Measurements from ENCODE around the gene XAB2.

XAB2 gene

DNA sequence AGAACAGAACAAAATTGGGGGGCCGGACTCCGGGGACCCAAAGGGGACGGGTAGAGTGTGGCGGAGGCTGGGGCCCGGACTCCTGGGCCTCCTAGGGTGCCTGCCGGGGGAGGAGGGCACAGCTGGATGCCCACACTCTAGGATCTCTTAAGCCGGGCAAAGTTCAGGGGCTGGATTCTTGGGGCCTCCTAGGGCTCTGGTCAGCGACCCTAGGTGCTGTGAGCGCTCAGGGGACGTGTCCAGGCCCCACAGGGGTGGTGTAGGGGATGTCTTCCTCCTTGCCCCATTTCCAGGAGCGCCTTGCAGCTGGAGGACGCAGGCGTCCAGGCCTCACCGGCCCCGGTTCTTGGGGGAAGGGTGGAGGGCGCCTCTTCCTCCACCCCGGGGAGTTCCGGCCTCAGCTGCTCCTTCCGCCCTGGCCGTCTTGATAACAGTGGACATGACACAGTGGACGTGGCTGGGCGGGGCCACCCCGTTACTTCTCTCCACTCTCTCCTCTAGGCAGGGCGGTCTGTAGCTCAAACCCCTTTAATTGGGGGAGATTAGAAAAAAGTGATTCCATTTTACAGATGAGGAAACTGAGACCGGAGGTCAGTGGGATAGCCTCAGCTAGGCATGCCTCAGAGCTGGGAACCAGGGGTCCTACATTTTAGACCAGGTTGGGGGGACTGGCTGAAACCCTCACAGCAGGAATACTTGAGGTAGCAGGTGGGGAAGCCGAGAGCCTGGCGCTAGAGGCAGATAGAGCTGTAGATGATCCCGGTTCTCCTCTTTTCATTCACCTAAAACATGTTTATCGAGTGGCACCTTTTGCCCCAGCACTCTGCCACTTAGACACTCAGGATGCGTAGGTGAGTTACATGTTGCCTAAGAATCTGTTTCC is 8.3 kb upstream of the XAB2 start:
- TF ChIP-seq, protein P1, sequence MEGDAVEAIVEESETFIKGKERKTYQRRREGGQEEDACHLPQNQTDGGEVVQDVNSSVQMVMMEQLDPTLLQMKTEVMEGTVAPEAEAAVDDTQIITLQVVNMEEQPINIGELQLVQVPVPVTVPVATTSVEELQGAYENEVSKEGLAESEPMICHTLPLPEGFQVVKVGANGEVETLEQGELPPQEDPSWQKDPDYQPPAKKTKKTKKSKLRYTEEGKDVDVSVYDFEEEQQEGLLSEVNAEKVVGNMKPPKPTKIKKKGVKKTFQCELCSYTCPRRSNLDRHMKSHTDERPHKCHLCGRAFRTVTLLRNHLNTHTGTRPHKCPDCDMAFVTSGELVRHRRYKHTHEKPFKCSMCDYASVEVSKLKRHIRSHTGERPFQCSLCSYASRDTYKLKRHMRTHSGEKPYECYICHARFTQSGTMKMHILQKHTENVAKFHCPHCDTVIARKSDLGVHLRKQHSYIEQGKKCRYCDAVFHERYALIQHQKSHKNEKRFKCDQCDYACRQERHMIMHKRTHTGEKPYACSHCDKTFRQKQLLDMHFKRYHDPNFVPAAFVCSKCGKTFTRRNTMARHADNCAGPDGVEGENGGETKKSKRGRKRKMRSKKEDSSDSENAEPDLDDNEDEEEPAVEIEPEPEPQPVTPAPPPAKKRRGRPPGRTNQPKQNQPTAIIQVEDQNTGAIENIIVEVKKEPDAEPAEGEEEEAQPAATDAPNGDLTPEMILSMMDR (conservative IDR thresholded peaks at IDR 0.05; ENCODE audit: low read depth, low read length): no peak
- DNase-seq (ENCODE audit: low read depth): peak; percentile 47
- peak overlapping the region; percentile 68 for H3K4me3 ChIP-seq (ENCODE audit: low read depth, low read length)

DNA sequence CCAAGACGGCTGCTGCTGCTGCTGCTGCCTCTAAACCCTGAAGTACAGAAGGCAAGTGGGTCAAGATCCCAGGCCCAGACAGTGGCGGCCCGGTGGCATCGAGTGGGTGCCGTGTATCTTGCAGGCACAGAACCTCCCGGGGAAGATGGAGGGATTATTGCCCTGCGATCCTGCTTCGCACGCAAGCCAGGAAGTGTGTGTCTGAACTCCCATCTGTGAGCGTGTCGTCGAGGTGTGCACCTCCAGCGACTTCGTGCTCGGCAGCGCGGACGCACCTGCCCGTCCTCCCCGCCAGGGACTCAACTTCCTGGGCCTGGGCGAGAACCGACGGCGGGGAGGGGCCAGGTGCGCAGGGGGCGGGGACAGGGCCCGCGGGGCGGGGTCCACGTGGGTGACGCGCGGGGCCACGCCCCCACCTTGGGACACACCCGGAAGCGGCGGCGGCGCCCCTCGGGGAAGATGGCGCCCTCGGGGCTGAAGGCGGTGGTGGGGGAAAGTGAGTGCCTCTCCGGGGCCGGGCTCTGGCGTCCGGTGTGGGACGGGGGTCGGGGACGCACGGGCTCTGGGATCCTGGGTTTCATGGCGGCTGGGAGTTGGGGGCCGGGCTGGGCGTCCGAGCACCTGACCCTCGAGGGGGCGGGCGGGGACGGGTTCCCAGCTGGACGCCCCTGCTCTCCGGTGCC is 7.5 kb upstream of the XAB2 start, which contains the start of gene STXBP2:
TSS of gene STXBP2 (plus strand) at position 420 of the 683 bp plus-strand sequence. CDS start at position 460, 40 bp downstream.
- peak within 1 kb of the TSS; percentile 68 for H3K4me3 ChIP-seq (ENCODE audit: low read depth, low read length)
- TF ChIP-seq, protein P1 (conservative IDR thresholded peaks at IDR 0.05; ENCODE audit: low read depth, low read length): no peak
- DNase-seq (ENCODE audit: low read depth): peak; percentile 58

DNA sequence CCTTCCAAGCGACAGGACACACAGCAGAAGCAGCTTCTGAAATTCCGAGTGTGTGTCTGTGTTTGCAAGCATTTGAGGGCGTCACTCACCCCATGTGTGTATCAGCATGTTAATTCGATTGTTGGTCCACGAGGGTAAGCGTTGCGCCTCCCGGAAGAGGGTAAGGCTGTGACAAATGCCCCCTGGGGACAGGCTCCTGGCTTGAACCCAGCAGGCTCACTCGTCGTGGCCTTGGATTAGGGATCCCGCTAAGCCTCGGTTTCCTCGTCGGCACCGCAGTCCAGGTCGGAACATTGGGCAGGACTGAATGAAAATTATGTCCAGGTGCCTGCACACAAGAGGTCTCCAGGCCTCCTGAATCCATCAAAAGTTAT is 7.0 kb upstream of the XAB2 start:
- no peak for DNase-seq (ENCODE audit: low read depth)
- no peak overlapping the region for H3K4me3 ChIP-seq (ENCODE audit: low read depth, low read length)
- TF ChIP-seq, protein P1 (conservative IDR thresholded peaks at IDR 0.05; ENCODE audit: low read depth, low read length): no peak

DNA sequence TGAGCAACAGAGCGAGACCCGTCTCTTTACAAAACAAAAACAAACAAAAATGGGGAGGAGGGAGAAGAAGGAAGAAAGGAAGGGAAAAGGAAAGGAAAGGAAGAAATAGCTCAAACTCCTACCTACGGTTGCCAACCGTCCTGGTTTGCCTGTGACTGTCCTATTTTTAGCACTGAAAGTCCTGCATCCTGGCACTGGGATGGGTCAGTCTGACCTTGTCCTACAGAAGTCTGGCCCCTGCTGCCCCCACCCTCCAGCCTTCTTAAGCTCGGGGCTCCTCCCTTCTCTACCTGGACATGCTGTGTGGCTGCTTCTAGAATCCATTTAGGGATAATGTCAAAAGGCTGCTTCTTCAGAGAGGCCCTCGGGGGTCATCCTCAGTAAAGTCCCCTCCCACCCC is 6.3 kb upstream of the XAB2 start:
- H3K4me3 ChIP-seq (ENCODE audit: low read depth, low read length): no peak overlapping the region
- TF ChIP-seq, protein P1 (conservative IDR thresholded peaks at IDR 0.05; ENCODE audit: low read depth, low read length): no peak
- no peak for DNase-seq (ENCODE audit: low read depth)

DNA sequence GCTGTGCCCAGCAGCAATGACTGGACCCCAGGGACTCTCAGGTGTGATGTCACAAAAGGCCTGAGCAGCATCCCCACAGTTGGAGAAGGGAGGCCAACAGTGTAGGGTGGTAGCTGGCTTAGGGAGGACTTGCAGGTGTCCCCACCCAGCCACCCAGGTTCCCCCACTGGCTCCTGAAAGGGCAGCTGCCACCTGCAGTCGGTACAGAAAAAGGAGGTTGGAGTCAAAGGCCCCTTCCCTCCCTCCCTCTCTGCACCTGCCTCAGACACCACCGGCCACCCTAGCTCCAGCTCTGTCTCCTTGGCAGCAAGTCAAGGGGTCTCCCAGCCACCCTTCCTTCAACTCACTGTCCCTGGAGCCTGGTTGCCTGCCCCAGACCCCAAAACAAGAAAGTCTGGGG is 4.4 kb upstream of the XAB2 start, which contains the start of gene PCP2:
TSS of gene PCP2 (minus strand) at position 22 of the 400 bp plus-strand sequence. CDS start 262 bp downstream, outside the sequence.
- H3K4me3 ChIP-seq (ENCODE audit: low read depth, low read length): no peak within 1 kb of the TSS
- TF ChIP-seq, protein P1 (conservative IDR thresholded peaks at IDR 0.05; ENCODE audit: low read depth, low read length): no peak
- DNase-seq (ENCODE audit: low read depth): no peak

DNA sequence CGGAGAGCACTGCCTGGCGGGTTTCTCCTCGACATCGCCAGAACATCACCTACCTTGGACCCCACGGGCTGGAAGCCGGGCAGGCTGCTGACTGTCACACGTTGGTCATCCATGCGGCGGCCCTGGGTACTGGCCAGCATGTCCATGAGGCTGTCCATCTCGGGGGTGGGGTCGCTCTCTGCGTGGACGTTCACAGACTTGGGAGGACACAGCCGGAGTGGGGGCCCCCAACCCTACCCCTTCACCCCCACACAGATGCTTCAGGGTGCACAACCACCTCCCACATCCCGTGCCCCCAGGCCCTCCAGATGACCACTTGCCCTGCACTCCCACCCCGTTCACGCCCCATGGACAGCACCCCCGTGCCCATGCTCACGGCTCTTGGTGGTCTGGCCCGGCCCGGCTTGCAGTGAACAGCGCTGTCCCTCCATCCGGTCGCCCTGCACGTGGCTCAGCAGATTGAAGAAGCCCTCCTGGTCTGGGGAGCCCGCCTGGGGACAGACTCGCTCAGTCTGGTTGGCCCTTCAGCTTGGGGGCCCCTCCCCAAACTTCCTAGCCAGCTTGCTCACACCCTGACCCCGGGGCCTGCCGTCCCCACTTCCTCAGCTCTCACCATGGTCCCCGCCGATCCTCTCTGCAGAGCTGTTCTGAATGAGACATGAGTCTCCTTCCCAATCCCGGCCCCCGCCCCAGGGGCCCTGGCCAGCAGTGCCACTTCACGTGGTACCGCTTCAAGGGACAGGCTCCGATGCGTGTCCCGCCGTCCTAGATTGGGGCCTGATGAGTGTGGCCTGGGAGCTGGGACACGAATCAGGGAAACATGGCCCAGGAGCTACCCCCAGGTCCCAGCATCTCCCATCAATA is 3.2 kb upstream of the XAB2 start:
- no peak overlapping the region for H3K4me3 ChIP-seq (ENCODE audit: low read depth, low read length)
- TF ChIP-seq, protein P1 (conservative IDR thresholded peaks at IDR 0.05; ENCODE audit: low read depth, low read length): no peak
- DNase-seq (ENCODE audit: low read depth): no peak

All from choroid plexus epithelial cell (primary cell).